ENCODE measurements around the gene SF3B3. TPM values are rescaled to one million over a fixed set of nuclear protein-coding genes. Genes with fewer than 3 reads are reported as not detected.

Gene SF3B3
- total RNA-seq, 1 experiment from 2014 or later: 403 TPM

DNA sequence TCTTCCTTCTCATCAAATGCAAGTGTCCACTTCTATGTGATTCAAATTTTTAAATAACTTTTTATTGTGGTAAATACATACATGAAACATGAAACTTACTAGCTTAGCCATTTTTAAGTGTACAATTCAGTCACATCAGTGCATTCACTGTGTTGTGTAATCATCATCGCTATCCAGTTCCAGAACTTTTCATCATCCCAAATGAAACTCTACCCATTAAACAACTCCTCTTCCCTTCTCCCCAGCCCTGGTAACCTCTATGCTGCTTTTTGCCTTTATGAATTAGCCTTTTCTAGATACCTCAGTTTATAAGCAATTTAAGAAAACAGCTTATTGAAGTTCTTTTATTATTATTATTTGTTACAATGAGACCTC, 81.7 kb downstream of the SF3B3 start:
- no peak overlapping the region for H3K4me2 ChIP-seq (ENCODE audit: low read length)
- no peak overlapping the region for H3K4me3 ChIP-seq (replicated peaks in 1 of 2; ENCODE audit: low read depth in 1 of 2, low read length in 2 of 2)
- ChIA-PET POLR2A (no interaction called here), CTCF (no interaction called here), RAD21 (ENCODE audit: low non-redundant PET in 1 of 2, low total read pairs in 2 of 2, uncharacterized antibody in 2 of 2, unreplicated experiment in 2 of 2) (no interaction called here)
- no peaks in the 10 kb centered on the region for H3K36me3 ChIP-seq (ENCODE audit: control insufficient read depth in 1 of 2, insufficient read depth in 2 of 2, low read length in 2 of 2)
- H3K27ac ChIP-seq (ENCODE audit: low read depth, low read length): no peak overlapping the region
- intact Hi-C loops (cut with micrococcal nuclease): no loop called here
- peaks cover 4 to 8% of the 10 kb centered on the region in 2 experiments; a peak in 3 of 4 replicates for H3K4me1 ChIP-seq (ENCODE audit: control insufficient read depth in 1 of 2, insufficient read depth in 2 of 2, low read length in 2 of 2)
- no peaks in the 10 kb centered on the region for H3K79me2 ChIP-seq (ENCODE audit: insufficient read depth, low read length)
- no peak overlapping the region for H2AFZ ChIP-seq (ENCODE audit: low read depth, low read length, poor library complexity, severe bottlenecking)
- H3K9ac ChIP-seq (ENCODE audit: low read length): no peak overlapping the region
- BruUV-seq (replicated peaks): no TSS peak
- no peak for TF ChIP-seq POLR2A (IDR thresholded peaks at IDR 0.05; ENCODE audit: borderline replicate concordance, extremely low read depth, insufficient read depth, insufficient read length)
- no peak for TF ChIP-seq EGR1 (IDR thresholded peaks at IDR 0.05; ENCODE audit: low read depth)
- no peak for TF ChIP-seq TCF7L2 (IDR thresholded peaks at IDR 0.05; ENCODE audit: borderline replicate concordance, extremely low read depth, insufficient read depth, insufficient read length)
- no peak for TF ChIP-seq SP1 (IDR thresholded peaks at IDR 0.05; ENCODE audit: low read depth)
- TF ChIP-seq, protein P1, sequence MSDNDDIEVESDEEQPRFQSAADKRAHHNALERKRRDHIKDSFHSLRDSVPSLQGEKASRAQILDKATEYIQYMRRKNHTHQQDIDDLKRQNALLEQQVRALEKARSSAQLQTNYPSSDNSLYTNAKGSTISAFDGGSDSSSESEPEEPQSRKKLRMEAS (IDR thresholded peaks at IDR 0.05): no peak
- no peak for TF ChIP-seq SRF (IDR thresholded peaks at IDR 0.05; ENCODE audit: low read depth)
- no peak for TF ChIP-seq SIN3A (IDR thresholded peaks at IDR 0.05; ENCODE audit: low read depth)
- no peak for TF ChIP-seq RAD21 (IDR thresholded peaks at IDR 0.05; ENCODE audit: low read depth)
- no peak for TF ChIP-seq FOSL1 (IDR thresholded peaks at IDR 0.05; ENCODE audit: low read depth)
- no peaks in the 10 kb centered on the region for H3K27me3 ChIP-seq (ENCODE audit: insufficient read depth, low read length)
- H4K20me1 ChIP-seq (ENCODE audit: insufficient read depth): no peaks in the 10 kb centered on the region
- ATAC-seq (no peak), DNase-seq (ENCODE audit: low read depth, low spot score) (no peak)
- no peaks in the 10 kb centered on the region for H3K9me2 ChIP-seq (ENCODE audit: insufficient read depth)
- H3K9me3 ChIP-seq (ENCODE audit: control insufficient read depth in 1 of 2, insufficient read depth in 1 of 2, low read depth in 1 of 2, low read length in 2 of 2): no peaks in the 10 kb centered on the region

DNA sequence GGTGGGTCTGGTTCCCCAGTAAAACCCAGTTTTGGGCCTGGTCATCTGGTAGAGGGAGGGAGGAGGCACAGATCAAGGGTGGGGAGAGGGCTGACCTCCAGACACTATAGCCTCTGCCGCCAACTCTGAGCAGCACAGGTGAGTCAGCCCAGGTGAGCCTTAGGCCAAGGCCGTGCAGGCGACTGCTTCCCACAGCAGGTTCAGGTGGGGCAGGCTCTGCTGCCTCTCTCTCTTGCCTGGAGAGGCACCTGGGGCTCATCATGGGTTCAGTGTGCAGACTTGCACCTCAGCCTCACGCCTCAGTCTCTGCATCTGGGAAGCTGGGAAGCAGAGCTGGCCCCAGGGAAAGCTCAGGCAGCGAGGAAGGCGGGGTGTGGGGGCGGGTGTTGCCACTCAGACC, 84.9 kb downstream of the SF3B3 start:
- ChIA-PET CTCF (no interaction called here), RAD21 (ENCODE audit: low non-redundant PET in 1 of 2, low total read pairs in 2 of 2, uncharacterized antibody in 2 of 2, unreplicated experiment in 2 of 2) (no interaction called here), POLR2A (no interaction called here)
- Histone ChIP-seq H2AFZ (ENCODE audit: low read depth, low read length, poor library complexity, severe bottlenecking) (peak overlapping the region; percentile 45), H3K79me2 (ENCODE audit: insufficient read depth, low read length) (no peaks in the 10 kb centered on the region), H3K27ac (ENCODE audit: low read depth, low read length) (no peak overlapping the region), H3K4me1 (ENCODE audit: control insufficient read depth in 1 of 2, insufficient read depth in 2 of 2, low read length in 2 of 2) (peaks cover 4 to 8% of the 10 kb centered on the region in 2 experiments; a peak in 3 of 4 replicates), H3K36me3 (ENCODE audit: control insufficient read depth in 1 of 2, insufficient read depth in 2 of 2, low read length in 2 of 2) (no peaks in the 10 kb centered on the region), H3K4me2 (ENCODE audit: low read length) (peak overlapping the region; percentile 49), H3K9me3 (ENCODE audit: control insufficient read depth in 1 of 2, insufficient read depth in 1 of 2, low read depth in 1 of 2, low read length in 2 of 2) (no peaks in the 10 kb centered on the region), H3K9ac (ENCODE audit: low read length) (no peak overlapping the region), H4K20me1 (ENCODE audit: insufficient read depth) (no peaks in the 10 kb centered on the region), H3K27me3 (ENCODE audit: insufficient read depth, low read length) (no peaks in the 10 kb centered on the region), H3K9me2 (ENCODE audit: insufficient read depth) (no peaks in the 10 kb centered on the region), H3K4me3 (replicated peaks in 1 of 2; ENCODE audit: low read depth in 1 of 2, low read length in 2 of 2) (no peak overlapping the region)
- TF ChIP-seq CEBPB (IDR thresholded peaks at IDR 0.05; ENCODE audit: low read depth) (no peak), SP1 (IDR thresholded peaks at IDR 0.05; ENCODE audit: low read depth) (0 out of 2 replicates have a peak, but pooled peaks have one; percentile 13), EZH2 (IDR thresholded peaks at IDR 0.05) (no peak), SRF (IDR thresholded peaks at IDR 0.05; ENCODE audit: low read depth) (no peak), JUND (IDR thresholded peaks at IDR 0.05) (no peak), EGR1 (IDR thresholded peaks at IDR 0.05; ENCODE audit: low read depth) (0 out of 2 replicates have a peak, but pooled peaks have one; percentile 26), CBX3 (IDR thresholded peaks at IDR 0.05; ENCODE audit: low read depth) (no peak)
- TF ChIP-seq, protein P2, sequence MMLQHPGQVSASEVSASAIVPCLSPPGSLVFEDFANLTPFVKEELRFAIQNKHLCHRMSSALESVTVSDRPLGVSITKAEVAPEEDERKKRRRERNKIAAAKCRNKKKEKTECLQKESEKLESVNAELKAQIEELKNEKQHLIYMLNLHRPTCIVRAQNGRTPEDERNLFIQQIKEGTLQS (IDR thresholded peaks at IDR 0.05): no peak
- ATAC-seq: peak; percentile 71
- intact Hi-C loops (cut with micrococcal nuclease): no loop called here
- no TSS peak for BruUV-seq (replicated peaks)
- DNase-seq (ENCODE audit: low read depth, low spot score): no peak
